ENCODE measurements around the gene SIPA1L3. TPM values are rescaled to one million over a fixed set of nuclear protein-coding genes. Genes with fewer than 3 reads are reported as not detected.

SIPA1L3 gene
- total and polyA plus RNA-seq, 2 experiments from 2014 or later, result 15.7 to 54.1 TPM

GRCh38 chr19:38255383-38256014, 348.5 kb downstream of the SIPA1L3 start:
- Mint-ChIP-seq H3K27me3 (ENCODE audit: insufficient read depth, low read depth, poor library complexity) (peaks cover 15% of the 10 kb centered on the region), H3K9me3 (no peaks in the 10 kb centered on the region), H3K36me3 (ENCODE audit: low read depth) (no peaks in the 10 kb centered on the region; the same call in 2 of the 3 replicates), H3K4me3 (peak overlapping the region; percentile 80), H3K27ac (no peak overlapping the region), H3K4me1 (peaks cover 35% of the 10 kb centered on the region)
- Histone ChIP-seq H3K4me2 (peak overlapping the region; percentile 87), H3K27me3 (ENCODE audit: insufficient read depth) (peaks cover 6% of the 10 kb centered on the region; the same call in 1 of the 2 replicates), H3K4me3 (peak overlapping the region; percentile 70), H3F3A (replicated peaks; ENCODE audit: low read depth) (peaks cover 7% of the 10 kb centered on the region; the same call in 1 of the 2 replicates), H3K27ac (ENCODE audit: low read depth) (no peak overlapping the region), H4K20me1 (replicated peaks; ENCODE audit: insufficient read depth) (no peaks in the 10 kb centered on the region), H3K36me3 (ENCODE audit: insufficient read depth) (no peaks in the 10 kb centered on the region), H2AFZ (peak overlapping the region; percentile 72; the same call in 1 of the 2 replicates), H3K4me1 (ENCODE audit: insufficient read depth) (peaks cover 38% of the 10 kb centered on the region), H3K9me2 (ENCODE audit: insufficient read depth) (no peaks in the 10 kb centered on the region), H3K79me2 (replicated peaks; ENCODE audit: insufficient read depth) (0 out of 2 replicates have a peak, but pooled peaks cover 3% of the 10 kb centered on the region)
- TF ChIP-seq ZNF331 (CRISPR knock-in tag; IDR thresholded peaks at IDR 0.05; ENCODE audit: low read depth) (no peak), CREB1 (CRISPR knock-in tag; IDR thresholded peaks at IDR 0.05; ENCODE audit: low read depth) (no peak), POLR2AphosphoS5 (IDR thresholded peaks at IDR 0.05; ENCODE audit: low read depth) (no peak), CTCF (conservative IDR thresholded peaks at IDR 0.05; ENCODE audit: low read depth in 2 of 2) (no peak), STAT1 (IDR thresholded peaks at IDR 0.05; ENCODE audit: unreplicated experiment) (no peak), ZNF462 (CRISPR knock-in tag; IDR thresholded peaks at IDR 0.05) (no peak), NANOG (IDR thresholded peaks at IDR 0.05; ENCODE audit: borderline replicate concordance) (no peak), ZNF114 (CRISPR knock-in tag; IDR thresholded peaks at IDR 0.05) (no peak), EZH2 (IDR thresholded peaks at IDR 0.05; ENCODE audit: low read depth, unreplicated experiment) (no peak), EZH2phosphoT487 (IDR thresholded peaks at IDR 0.05; ENCODE audit: unreplicated experiment) (no peak), JUNB (IDR thresholded peaks at IDR 0.05; ENCODE audit: unreplicated experiment) (no peak)
- TF ChIP-seq, protein P1, sequence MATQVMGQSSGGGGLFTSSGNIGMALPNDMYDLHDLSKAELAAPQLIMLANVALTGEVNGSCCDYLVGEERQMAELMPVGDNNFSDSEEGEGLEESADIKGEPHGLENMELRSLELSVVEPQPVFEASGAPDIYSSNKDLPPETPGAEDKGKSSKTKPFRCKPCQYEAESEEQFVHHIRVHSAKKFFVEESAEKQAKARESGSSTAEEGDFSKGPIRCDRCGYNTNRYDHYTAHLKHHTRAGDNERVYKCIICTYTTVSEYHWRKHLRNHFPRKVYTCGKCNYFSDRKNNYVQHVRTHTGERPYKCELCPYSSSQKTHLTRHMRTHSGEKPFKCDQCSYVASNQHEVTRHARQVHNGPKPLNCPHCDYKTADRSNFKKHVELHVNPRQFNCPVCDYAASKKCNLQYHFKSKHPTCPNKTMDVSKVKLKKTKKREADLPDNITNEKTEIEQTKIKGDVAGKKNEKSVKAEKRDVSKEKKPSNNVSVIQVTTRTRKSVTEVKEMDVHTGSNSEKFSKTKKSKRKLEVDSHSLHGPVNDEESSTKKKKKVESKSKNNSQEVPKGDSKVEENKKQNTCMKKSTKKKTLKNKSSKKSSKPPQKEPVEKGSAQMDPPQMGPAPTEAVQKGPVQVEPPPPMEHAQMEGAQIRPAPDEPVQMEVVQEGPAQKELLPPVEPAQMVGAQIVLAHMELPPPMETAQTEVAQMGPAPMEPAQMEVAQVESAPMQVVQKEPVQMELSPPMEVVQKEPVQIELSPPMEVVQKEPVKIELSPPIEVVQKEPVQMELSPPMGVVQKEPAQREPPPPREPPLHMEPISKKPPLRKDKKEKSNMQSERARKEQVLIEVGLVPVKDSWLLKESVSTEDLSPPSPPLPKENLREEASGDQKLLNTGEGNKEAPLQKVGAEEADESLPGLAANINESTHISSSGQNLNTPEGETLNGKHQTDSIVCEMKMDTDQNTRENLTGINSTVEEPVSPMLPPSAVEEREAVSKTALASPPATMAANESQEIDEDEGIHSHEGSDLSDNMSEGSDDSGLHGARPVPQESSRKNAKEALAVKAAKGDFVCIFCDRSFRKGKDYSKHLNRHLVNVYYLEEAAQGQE (IDR thresholded peaks at IDR 0.05; ENCODE audit: unreplicated experiment), result no peak
- TF ChIP-seq, protein P2, sequence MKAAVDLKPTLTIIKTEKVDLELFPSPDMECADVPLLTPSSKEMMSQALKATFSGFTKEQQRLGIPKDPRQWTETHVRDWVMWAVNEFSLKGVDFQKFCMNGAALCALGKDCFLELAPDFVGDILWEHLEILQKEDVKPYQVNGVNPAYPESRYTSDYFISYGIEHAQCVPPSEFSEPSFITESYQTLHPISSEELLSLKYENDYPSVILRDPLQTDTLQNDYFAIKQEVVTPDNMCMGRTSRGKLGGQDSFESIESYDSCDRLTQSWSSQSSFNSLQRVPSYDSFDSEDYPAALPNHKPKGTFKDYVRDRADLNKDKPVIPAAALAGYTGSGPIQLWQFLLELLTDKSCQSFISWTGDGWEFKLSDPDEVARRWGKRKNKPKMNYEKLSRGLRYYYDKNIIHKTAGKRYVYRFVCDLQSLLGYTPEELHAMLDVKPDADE (IDR thresholded peaks at IDR 0.05), result no peak
- DNase-seq (ENCODE audit: low spot score), result peak; percentile 41
- ATAC-seq, result peak; percentile 15

All from GM23338 (cell line).